ENCODE data around the gene ZNF224.
A peak's percentile ranks its signal among the peaks of the same experiment; 100 is the strongest.

ZNF224 gene

DNA sequence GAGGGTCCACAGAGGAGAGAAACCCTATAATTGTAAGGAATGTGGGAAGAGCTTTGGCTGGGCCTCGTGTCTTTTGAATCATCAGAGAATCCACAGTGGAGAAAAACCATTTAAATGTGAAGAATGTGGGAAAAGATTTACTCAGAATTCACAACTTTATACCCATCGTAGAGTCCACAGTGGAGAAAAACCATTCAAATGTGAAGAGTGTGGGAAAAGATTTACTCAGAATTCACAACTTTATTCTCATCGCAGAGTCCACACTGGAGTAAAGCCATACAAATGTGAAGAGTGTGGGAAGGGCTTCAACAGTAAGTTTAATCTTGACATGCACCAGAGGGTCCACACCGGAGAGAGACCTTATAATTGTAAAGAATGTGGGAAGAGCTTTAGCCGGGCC, 37.8 kb downstream of the ZNF224 start:
- no peak for DNase-seq (ENCODE audit: low spot score)

- DNase-seq (ENCODE audit: low spot score) = peak; percentile 72
Measured at GRCh38 chr19:44141191-44142058, 47.3 kb downstream of the ZNF224 start, which contains the start of gene ZNF234. Gene ZNF234 (plus strand): TSS chr19:44141554. CDS start chr19:44144633, 3,079 bp downstream.

DNA sequence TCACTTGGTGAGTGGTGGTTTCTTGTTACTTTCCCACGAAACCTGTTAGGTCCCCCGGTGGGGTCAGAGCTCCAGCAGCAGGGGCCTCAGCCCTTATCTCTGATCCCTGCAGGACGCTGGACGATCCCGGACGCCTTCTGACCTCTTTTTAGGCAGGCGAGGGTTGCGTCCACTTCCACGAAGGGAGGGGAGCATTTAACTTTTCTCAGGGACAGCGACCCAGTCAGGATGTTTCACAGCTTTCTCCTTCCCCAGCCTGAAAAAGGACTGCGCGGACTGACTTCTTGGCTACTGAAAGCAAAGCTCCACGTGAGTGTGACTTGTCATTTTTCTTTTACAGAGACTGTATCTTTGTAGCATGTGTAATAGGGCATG, 47.9 kb downstream of the ZNF224 start:
- no peak for DNase-seq (ENCODE audit: low spot score)

DNA sequence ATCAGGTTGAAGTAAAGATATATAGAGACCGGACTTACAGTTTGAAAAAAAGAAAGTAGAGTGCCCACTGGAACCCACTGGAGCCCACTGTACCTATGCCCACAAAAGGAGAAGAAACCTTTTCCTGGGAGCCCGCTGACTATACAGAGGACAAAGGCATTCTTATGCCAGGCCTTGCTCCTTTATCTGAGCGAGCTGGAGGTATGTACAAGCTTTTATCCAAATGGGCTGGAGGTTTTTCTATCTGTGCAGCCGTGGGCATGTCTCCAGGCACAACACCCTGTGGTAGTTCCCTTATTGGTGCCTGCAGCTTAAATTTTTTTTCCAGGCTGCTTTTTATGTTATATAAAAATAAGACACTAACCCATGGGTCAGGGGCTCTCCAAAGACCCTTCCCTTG, 55.6 kb downstream of the ZNF224 start:
- DNase-seq (ENCODE audit: low spot score) = no peak

GRCh38 chr19:44151491-44151890, 57.3 kb downstream of the ZNF224 start:
- no peak for DNase-seq (ENCODE audit: low spot score)

DNA sequence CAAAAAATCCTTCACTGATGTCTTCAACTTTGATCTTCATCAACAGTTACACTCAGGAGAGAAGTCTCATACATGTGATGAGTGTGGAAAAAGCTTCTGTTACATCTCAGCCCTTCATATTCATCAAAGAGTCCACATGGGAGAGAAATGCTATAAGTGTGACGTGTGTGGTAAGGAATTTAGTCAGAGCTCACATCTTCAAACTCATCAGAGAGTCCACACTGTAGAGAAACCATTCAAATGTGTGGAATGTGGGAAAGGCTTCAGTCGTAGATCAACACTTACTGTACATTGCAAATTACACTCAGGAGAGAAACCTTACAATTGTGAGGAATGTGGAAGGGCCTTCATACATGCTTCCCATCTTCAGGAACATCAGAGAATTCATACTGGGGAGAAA, 62.3 kb downstream of the ZNF224 start:
- DNase-seq (ENCODE audit: low spot score) = no peak
